Transverse colon (tissue), 4 donors: ENCODE measurements around the gene CLEC4M. TPM values are rescaled to one million over a fixed set of nuclear protein-coding genes. Genes with fewer than 3 reads are reported as not detected.

Experiments used
- DNase-seq: peaks from one replicate; pipeline ENCODE4 v3.0.0-alpha.2; 2019
- H3K27ac ChIP-seq, 4 donors: fragments of 200-600 bp; sonication (generic); 2 replicates each; pipeline ENCODE4 v1.5.1; 2016 to 2018; ENCODE audit warnings: inconsistent platforms in 4 of 4
- H3K27me3 ChIP-seq: fragments of 200-600 bp; sonication (generic); 2 replicates; pipeline ENCODE4 v1.5.1; 2017; ENCODE audit warnings: inconsistent platforms
- H3K36me3 ChIP-seq, 4 donors: fragments of 200-600 bp; sonication (generic); 2 replicates each; pipeline ENCODE4 v1.5.1; 2017 to 2019; ENCODE audit warnings: inconsistent platforms in 4 of 4
- H3K4me1 ChIP-seq, 4 donors: fragments of 200-600 bp; sonication (generic); 2 replicates each; pipeline ENCODE4 v1.5.1; 2017 to 2020; ENCODE audit warnings: inconsistent platforms in 4 of 4
- H3K4me3 ChIP-seq, 4 donors: fragments of 200-600 bp; sonication (generic); 1 replicate in 1 of 4; 2 replicates in 3 of 4; pipeline versions ENCODE4 v1.5.1 to v1.6.1; 2017 to 2019; ENCODE audit warnings: inconsistent platforms in 4 of 4
- H3K9me3 ChIP-seq, 2 donors: fragments of 200-600 bp; sonication (generic); 2 replicates each; pipeline ENCODE4 v1.5.1; 2017 to 2019; ENCODE audit warnings: inconsistent platforms in 2 of 2
- CTCF ChIP-seq, 5 experiments: fragments of 200-600 bp in 3 of 5; fragments of 450-650 bp in 2 of 5; sonication (generic) in 3 of 5; IDR thresholded peaks; 1 replicate in 2 of 5; 2 replicates in 3 of 5; pipeline ENCODE4 v1.5.1; 2016 to 2017; ENCODE audit warnings: antibody characterized with exemption in 5 of 5, inconsistent platforms in 3 of 5, mild to moderate bottlenecking in 2 of 5, moderate library complexity in 1 of 5
- EP300 ChIP-seq: sonication (generic); formaldehyde crosslinking; IDR thresholded peaks from one replicate; pipeline ENCODE4 v1.6.1; 2017; ENCODE audit warnings: antibody characterized with exemption, low read depth
- POLR2A ChIP-seq: fragments of 450-650 bp; IDR thresholded peaks from one replicate; pipeline ENCODE4 v1.6.1; 2016; ENCODE audit warnings: antibody characterized with exemption, mild to moderate bottlenecking, moderate library complexity
- POLR2AphosphoS5 ChIP-seq, 3 donors: sonication (generic); formaldehyde crosslinking; IDR thresholded peaks; one replicate each; pipeline ENCODE4 v1.6.1; 2016; ENCODE audit warnings: antibody characterized with exemption in 3 of 3
- WGBS, 2 donors: methylation state at CpG; one replicate each; pipeline ENCODE4 v1.1.5; 2018; ENCODE audit warnings: low coverage in 1 of 2; 5-methylcytosine and 5-hydroxymethylcytosine counted together
- in situ Hi-C, 4 donors: fragments of 200-750 bp; cut with MboI; loops; one replicate each; pipeline versions ENCODE4 v1.15.0 to v1.15.1; 2017; ENCODE audit warnings: low sequenced_read_pairs in 3 of 4, low pct_ligation_motif_present in 1 of 4, low pct_unique_long_range_greater_than_20kb in 1 of 4
- intact Hi-C: fragments of 100-400 bp; cut with DNase I; formaldehyde crosslinking; loops from one replicate; pipeline ENCODE4 v1.15.1; 2023; ENCODE audit warnings: low total_unique reads
- total RNA-seq, 4 donors: library from RNA; depleted of rRNA; stranded (reverse); fragments of >200 nt; gene quantifications; one replicate each; pipeline ENCODE4 v1.1.0, GENCODE V29; 2016

The CLEC4M gene
- total RNA-seq, 4 donors from 2014 or later: 0.16 TPM; not detected in 3

DNA sequence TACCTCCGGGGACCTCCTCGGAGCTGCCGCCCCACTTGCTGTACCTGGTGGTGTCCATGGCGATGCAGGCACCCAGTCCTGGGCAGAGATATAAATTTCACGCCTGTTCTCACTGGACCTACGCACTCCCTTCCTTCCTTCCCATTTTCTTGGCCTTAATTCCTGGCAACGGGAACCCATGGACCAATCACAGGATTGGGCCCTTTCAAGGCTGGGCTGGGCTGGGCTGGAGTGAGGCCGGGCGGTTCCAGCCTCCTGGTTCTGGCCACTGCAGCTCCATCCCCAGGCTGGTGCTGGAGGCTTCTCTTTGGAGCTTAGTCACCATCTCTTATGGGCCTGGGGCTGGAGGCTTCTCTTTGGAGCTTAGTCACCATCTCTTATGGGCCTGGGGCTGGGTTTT lies 31.0 kb upstream of the CLEC4M start, which contains the start of gene CLEC4G:
Gene CLEC4G (minus strand): TSS at position 66 of the 400 bp plus-strand sequence. CDS start 8 bp downstream, at position 58.
- intact Hi-C loops (no loop called here), in situ Hi-C loops (no loop called here)
- Histone ChIP-seq H3K4me1 (peaks cover 0 to 7% (median 0%) of the 10 kb centered on the region in 4 donors), H3K36me3 (no peaks in the 10 kb centered on the region), H3K27ac (no peak within 1 kb of the TSS), H3K4me3 (no peak within 1 kb of the TSS), H3K27me3 (peaks cover 54% of the 10 kb centered on the region), H3K9me3 (no peaks in the 10 kb centered on the region)
- TF ChIP-seq POLR2AphosphoS5 (IDR thresholded peaks at IDR 0.05) (no peak), CTCF (IDR thresholded peaks at IDR 0.05) (no peak), POLR2A (no peak), EP300 (no peak)
- DNase-seq: no peak
- WGBS, 2 donors: 56% methylated on average over 9 of the region's 9 CpGs; no CpG with 5 or more reads in 1 of the 2 donors

GRCh38 chr19:7733376-7733775 lies 29.7 kb upstream of the CLEC4M start:
- 29 to 65% methylated on average over 1 to 6 of the region's 6 CpGs for WGBS, 2 donors
- intact Hi-C loops: no loop called here

GRCh38 chr19:7734220-7735203 lies 28.5 kb upstream of the CLEC4M start:
- Histone ChIP-seq H3K4me3 (no peak overlapping the region), H3K27me3 (peaks cover 31% of the 10 kb centered on the region), H3K4me1 (peaks cover 0 to 7% (median 0%) of the 10 kb centered on the region in 4 donors), H3K9me3 (no peaks in the 10 kb centered on the region), H3K27ac (no peak overlapping the region), H3K36me3 (no peaks in the 10 kb centered on the region)
- WGBS, 2 donors: 51 to 79% methylated on average over 2 to 12 of the region's 12 CpGs
- no peak for DNase-seq
- TF ChIP-seq POLR2AphosphoS5 (IDR thresholded peaks at IDR 0.05) (no peak), CTCF (IDR thresholded peaks at IDR 0.05) (no peak), EP300 (no peak), POLR2A (no peak)
- intact Hi-C loops (no loop called here), in situ Hi-C loops (no loop called here)

More at GRCh38 chr19:7733376-7733775, 29.7 kb upstream of the CLEC4M start:
- in situ Hi-C loops: no loop called here
- H3K4me3 ChIP-seq: no peak overlapping the region
- no peak overlapping the region for H3K27ac ChIP-seq
- H3K36me3 ChIP-seq: no peaks in the 10 kb centered on the region
- H3K9me3 ChIP-seq: no peaks in the 10 kb centered on the region
- H3K4me1 ChIP-seq: peaks cover 0 to 7% (median 0%) of the 10 kb centered on the region in 4 donors
- H3K27me3 ChIP-seq: peaks cover 43% of the 10 kb centered on the region
- DNase-seq: no peak
- TF ChIP-seq CTCF (IDR thresholded peaks at IDR 0.05): no peak
- no peak for TF ChIP-seq POLR2AphosphoS5 (IDR thresholded peaks at IDR 0.05)
- no peak for TF ChIP-seq POLR2A
- TF ChIP-seq EP300: no peak

DNA sequence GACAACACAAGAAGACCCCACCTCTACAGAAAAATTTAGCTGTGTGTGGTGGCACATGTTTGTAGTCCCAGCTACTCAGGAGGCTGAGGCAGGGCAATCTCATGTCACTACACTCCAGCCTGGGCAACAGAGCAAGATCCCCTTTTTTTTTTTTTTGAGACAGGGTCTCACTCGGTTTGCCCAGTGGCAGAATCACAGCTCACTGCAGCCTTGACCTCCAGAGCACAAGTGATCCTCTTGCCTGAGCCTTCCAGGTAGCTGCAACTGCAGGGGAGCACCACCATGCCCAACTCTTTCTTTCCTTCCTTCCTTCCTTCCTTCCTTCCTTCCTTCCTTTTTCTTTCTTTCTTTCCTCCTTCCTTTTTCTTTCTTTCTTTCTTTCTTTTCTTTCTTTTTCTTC lies 26.9 kb upstream of the CLEC4M start:
- Histone ChIP-seq H3K4me1 (no peaks in the 10 kb centered on the region), H3K36me3 (no peaks in the 10 kb centered on the region), H3K27ac (no peak overlapping the region), H3K27me3 (peaks cover 15% of the 10 kb centered on the region), H3K4me3 (no peak overlapping the region), H3K9me3 (no peaks in the 10 kb centered on the region)
- in situ Hi-C loops: no loop called here
- DNase-seq: no peak
- intact Hi-C loops: no loop called here
- 20 to 41% methylated on average over 1 of the region's 1 CpG for WGBS, 2 donors
- no peak for TF ChIP-seq EP300
- no peak for TF ChIP-seq POLR2A
- no peak for TF ChIP-seq POLR2AphosphoS5 (IDR thresholded peaks at IDR 0.05)
- TF ChIP-seq CTCF (IDR thresholded peaks at IDR 0.05): no peak
